Endothelial cell (in vitro differentiated cells): ENCODE results near the gene DCLK2. TPM values are rescaled to one million over a fixed set of nuclear protein-coding genes. Genes with fewer than 3 reads are reported as not detected.

Source experiments
- DNase-seq: peaks from one replicate; pipeline ENCODE4 v3.0.0; 2021; ENCODE audit warnings: low spot score
- H3K27ac Mint-ChIP-seq: one replicate; pipeline ENCODE4 v1.8.0; 2021; ENCODE audit warnings: mixed read lengths, inconsistent platforms; ENCODE audit not compliant: unreplicated experiment
- H3K27me3 Mint-ChIP-seq: one replicate; pipeline ENCODE4 v1.8.0; 2021; ENCODE audit warnings: mild to moderate bottlenecking, moderate library complexity, mixed read lengths, inconsistent platforms; ENCODE audit not compliant: unreplicated experiment
- H3K36me3 Mint-ChIP-seq: one replicate; pipeline ENCODE4 v1.8.0; 2021; ENCODE audit warnings: mild to moderate bottlenecking, low read depth, mixed read lengths, inconsistent platforms; ENCODE audit not compliant: unreplicated experiment
- H3K4me1 Mint-ChIP-seq: one replicate; pipeline ENCODE4 v1.8.0; 2021; ENCODE audit warnings: mild to moderate bottlenecking, mixed read lengths, inconsistent platforms; ENCODE audit not compliant: unreplicated experiment
- H3K4me3 Mint-ChIP-seq: one replicate; pipeline ENCODE4 v1.8.0; 2021; ENCODE audit warnings: mild to moderate bottlenecking, mixed read lengths, inconsistent platforms; ENCODE audit not compliant: unreplicated experiment
- H3K9me3 Mint-ChIP-seq: one replicate; pipeline ENCODE4 v1.8.0; 2021; ENCODE audit warnings: mixed read lengths, inconsistent platforms; ENCODE audit not compliant: unreplicated experiment
- total RNA-seq: library from RNA; stranded (reverse); fragmentation: NEBNext Ultra II Directional; extraction: Animal tissue kit (Norgen Biotek cat#: 25700); gene quantifications from one replicate; pipeline ENCODE4 v1.2.1, GENCODE V29; 2021; ENCODE audit not compliant: unreplicated experiment
- TF ChIP-seq, protein P1 (sequence below): fragments of 200-600 bp; sonication (generic); IDR thresholded peaks from one replicate; pipeline ENCODE4 v1.5.0; 2021; ENCODE audit warnings: antibody characterized with exemption; ENCODE audit not compliant: unreplicated experiment

DCLK2 gene
- total RNA-seq, 1 donor from 2014 or later, result 7.8 TPM

DNA sequence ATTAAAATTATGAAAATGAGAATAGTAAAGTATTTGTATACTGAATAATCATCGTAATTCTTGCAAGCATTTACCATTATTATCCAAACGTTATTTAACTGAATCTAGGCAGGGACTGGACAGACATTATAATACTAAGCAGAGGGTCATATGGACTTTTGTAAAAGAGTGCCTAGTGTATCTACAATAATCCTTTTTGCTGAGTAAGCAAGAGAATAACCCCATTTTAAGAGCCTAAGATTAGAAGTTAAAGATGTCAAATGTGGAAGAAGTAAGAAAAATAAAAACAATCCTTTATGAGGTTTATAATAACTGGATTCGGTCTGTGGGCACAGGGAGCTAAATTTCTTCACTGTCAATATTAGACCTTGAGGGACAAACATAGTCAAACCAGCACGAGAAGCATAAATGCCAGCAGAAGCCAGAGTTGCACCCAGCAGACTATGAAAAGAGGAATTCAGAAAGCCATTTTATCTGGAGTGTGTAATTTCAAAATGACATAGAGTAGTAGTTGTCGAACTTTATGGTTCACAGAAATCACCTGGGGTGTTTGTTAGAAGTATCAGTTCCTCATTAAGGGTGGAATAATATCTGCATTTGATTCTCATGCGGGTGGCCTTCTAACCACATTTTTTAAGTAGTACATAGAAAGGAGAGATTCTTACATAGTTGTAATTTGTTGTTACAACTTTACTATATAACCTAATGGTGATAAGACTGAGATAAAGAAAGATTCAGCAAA lies 39.7 kb upstream of the DCLK2 start:
- TF ChIP-seq, protein P1, sequence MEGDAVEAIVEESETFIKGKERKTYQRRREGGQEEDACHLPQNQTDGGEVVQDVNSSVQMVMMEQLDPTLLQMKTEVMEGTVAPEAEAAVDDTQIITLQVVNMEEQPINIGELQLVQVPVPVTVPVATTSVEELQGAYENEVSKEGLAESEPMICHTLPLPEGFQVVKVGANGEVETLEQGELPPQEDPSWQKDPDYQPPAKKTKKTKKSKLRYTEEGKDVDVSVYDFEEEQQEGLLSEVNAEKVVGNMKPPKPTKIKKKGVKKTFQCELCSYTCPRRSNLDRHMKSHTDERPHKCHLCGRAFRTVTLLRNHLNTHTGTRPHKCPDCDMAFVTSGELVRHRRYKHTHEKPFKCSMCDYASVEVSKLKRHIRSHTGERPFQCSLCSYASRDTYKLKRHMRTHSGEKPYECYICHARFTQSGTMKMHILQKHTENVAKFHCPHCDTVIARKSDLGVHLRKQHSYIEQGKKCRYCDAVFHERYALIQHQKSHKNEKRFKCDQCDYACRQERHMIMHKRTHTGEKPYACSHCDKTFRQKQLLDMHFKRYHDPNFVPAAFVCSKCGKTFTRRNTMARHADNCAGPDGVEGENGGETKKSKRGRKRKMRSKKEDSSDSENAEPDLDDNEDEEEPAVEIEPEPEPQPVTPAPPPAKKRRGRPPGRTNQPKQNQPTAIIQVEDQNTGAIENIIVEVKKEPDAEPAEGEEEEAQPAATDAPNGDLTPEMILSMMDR, result no peak
- no peaks in the 10 kb centered on the region for H3K27me3 Mint-ChIP-seq
- H3K9me3 Mint-ChIP-seq, result no peaks in the 10 kb centered on the region

DNA sequence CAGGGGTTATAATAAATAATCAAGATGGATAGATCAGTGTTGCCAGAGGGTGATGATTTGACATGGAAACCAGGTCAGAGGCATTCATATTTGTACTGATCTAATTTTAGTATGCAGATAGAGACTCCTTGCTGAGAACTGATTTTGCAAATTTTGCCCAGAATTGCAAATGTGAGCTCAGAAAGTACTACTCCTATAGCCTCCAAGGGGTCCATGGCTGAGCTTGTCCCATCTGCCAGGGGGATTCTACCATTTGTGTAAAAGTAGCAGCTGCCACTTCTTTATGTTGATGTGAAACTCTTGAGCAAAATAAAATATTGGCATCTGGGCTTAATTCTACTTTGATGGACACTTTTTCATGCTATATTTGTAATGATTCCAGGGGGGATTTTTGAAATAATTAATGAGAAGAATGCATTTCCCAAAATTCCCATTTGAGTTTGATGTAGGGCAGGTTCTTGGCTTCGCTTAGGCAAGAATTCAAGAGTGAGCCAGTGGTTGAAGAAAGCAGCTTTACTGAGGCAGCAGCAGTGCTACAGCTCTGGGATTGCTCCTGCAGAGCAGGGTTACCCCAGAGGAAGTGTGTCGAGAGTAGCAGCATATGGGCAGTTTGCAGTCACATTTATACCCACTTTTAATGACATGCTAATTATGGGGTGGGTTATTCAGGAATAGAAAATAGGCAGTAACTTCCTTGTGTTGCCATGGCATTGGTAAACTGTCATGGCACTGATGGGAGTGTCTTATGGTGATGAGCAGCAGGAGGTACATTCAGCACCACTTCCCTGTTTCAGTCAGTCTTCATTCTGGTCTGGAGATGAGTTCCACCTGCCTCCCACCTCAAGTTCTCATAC lies 38.7 kb upstream of the DCLK2 start:
- no peaks in the 10 kb centered on the region for H3K9me3 Mint-ChIP-seq
- H3K36me3 Mint-ChIP-seq, result no peaks in the 10 kb centered on the region
- no peak for DNase-seq
- TF ChIP-seq, protein P1, result no peak
- H3K4me3 Mint-ChIP-seq, result no peak overlapping the region
- H3K27me3 Mint-ChIP-seq, result no peaks in the 10 kb centered on the region
- H3K27ac Mint-ChIP-seq, result no peak overlapping the region
- H3K4me1 Mint-ChIP-seq, result peaks cover 2% of the 10 kb centered on the region

More for the DNA sequence above, 39.7 kb upstream of the DCLK2 start:
- Mint-ChIP-seq H3K36me3 (no peaks in the 10 kb centered on the region), H3K27ac (no peak overlapping the region), H3K4me1 (no peaks in the 10 kb centered on the region), H3K4me3 (no peak overlapping the region)
- DNase-seq, result no peak

DNA sequence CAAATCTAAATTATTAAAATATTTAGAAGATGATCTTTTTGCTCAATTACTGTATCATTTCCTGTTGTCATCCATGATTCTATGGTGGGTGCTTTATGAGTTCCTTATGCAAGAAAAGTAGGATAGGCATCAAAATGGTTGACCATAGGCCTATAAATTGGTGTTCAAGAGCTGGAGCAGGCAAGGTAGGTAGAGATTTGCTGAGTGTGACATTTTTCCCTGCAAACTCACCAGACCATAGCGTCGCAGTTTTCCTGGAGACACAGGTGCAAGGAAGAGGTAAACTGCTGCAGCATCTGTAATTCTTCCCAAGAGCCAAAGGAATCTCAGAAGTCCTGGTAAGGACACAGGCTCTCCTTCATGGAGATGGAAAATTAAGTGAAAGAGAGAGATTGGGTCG lies 33.7 kb upstream of the DCLK2 start:
- Mint-ChIP-seq H3K4me3 (no peak overlapping the region), H3K4me1 (peaks cover 15% of the 10 kb centered on the region), H3K27ac (no peak overlapping the region), H3K36me3 (no peaks in the 10 kb centered on the region), H3K9me3 (no peaks in the 10 kb centered on the region), H3K27me3 (no peaks in the 10 kb centered on the region)
- DNase-seq, result no peak
- TF ChIP-seq, protein P1, result no peak

DNA sequence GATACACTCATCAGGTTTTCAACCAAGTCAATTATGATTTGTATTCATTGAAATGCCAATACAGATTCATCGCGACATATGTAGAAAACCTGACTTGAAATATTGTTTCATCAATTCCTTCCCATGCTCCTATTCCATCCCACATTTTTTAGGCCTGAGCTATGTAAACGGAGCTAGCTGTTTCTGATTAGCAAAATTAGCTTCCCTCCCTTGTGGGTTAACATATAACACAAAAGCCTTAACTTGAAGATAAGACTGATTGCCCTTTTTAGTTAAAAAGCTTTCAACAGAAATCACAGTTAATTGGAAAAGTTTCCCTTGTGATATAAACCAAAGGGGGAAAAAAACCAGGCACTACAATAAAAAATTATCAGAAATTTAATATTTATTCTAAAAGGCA lies 32.8 kb upstream of the DCLK2 start:
- DNase-seq, result no peak

More for the DNA sequence above, 32.8 kb upstream of the DCLK2 start:
- TF ChIP-seq, protein P1, result no peak
- Mint-ChIP-seq H3K27ac (no peak overlapping the region), H3K4me3 (no peak overlapping the region), H3K9me3 (no peaks in the 10 kb centered on the region), H3K27me3 (no peaks in the 10 kb centered on the region), H3K4me1 (peaks cover 15% of the 10 kb centered on the region), H3K36me3 (no peaks in the 10 kb centered on the region)
